Osteocyte (in vitro differentiated cells): ENCODE measurements around the gene TBX19. TPM values are rescaled to one million over a fixed set of nuclear protein-coding genes. Genes with fewer than 3 reads are reported as not detected.

Source experiments
- DNase-seq: peaks from one replicate; pipeline ENCODE4 v3.0.0; 2021; ENCODE audit warnings: mixed read lengths; ENCODE audit not compliant: unreplicated experiment; ENCODE audit errors: extremely low spot score
- H3K27ac Mint-ChIP-seq: one replicate; pipeline ENCODE4 v1.8.0; 2021; ENCODE audit warnings: mild to moderate bottlenecking, mixed read lengths; ENCODE audit not compliant: unreplicated experiment
- H3K27me3 Mint-ChIP-seq: one replicate; pipeline ENCODE4 v1.8.0; 2021; ENCODE audit warnings: mixed read lengths; ENCODE audit not compliant: unreplicated experiment
- H3K36me3 Mint-ChIP-seq: one replicate; pipeline ENCODE4 v1.8.0; 2021; ENCODE audit warnings: mixed read lengths; ENCODE audit not compliant: unreplicated experiment
- H3K4me1 Mint-ChIP-seq: one replicate; pipeline ENCODE4 v1.8.0; 2021; ENCODE audit warnings: mixed read lengths; ENCODE audit not compliant: unreplicated experiment
- H3K4me3 Mint-ChIP-seq: one replicate; pipeline ENCODE4 v1.8.0; 2021; ENCODE audit warnings: mild to moderate bottlenecking, moderate library complexity, mixed read lengths; ENCODE audit not compliant: unreplicated experiment
- H3K9me3 Mint-ChIP-seq: one replicate; pipeline ENCODE4 v1.8.0; 2021; ENCODE audit warnings: mixed read lengths; ENCODE audit not compliant: unreplicated experiment
- total RNA-seq: library from RNA; stranded (reverse); gene quantifications from 2 replicates; pipeline ENCODE4 v1.2.1, GENCODE V29; 2021
- TF ChIP-seq, protein P1 (sequence below): fragments of 200-600 bp; sonication (generic); IDR thresholded peaks from 2 replicates; pipeline ENCODE4 v1.5.0; 2021; ENCODE audit warnings: antibody characterized with exemption, mild to moderate bottlenecking, moderate library complexity

Gene TBX19
- total RNA-seq, 1 donor from 2014 or later: 2.5 TPM

DNA sequence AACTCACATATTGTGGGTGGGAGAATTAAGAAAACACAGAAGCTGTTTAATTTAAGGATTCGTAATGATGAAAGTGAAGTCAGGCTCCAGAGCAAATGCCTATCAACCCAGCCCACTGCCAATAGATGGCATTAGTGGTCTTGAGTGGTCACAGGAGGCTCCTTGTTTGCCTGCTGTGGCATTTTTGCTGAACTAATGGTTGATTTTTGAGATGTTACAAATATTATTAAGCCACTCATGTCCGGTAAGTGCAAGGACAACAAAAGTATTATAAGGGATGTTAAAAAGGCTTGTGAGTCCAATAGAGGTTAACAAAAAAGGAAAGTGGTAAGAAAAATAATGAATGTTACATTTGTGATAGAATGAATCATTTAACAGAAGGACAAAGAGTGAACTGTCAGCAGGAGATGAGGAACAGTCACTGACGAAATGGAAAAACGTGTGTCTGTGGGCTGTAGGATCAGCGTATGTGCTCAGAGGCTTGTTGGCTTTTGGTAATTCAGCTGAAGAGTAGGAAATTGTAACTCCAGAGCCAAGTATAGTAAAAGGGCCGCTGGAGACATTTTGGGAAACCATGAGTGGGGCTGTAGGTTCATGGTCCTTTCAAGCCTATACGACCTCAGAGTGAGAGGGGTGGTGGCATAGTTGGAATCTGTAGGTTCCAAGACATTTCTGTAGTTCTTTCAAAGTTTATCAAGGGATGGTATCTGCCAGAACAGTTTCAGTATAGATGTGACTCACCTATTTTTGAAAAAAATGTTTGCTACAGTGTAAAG is 43.7 kb upstream of the TBX19 start:
- peak overlapping the region; percentile 19 for H3K27ac Mint-ChIP-seq
- no peak overlapping the region for H3K4me3 Mint-ChIP-seq
- no peaks in the 10 kb centered on the region for H3K27me3 Mint-ChIP-seq
- peaks cover 74% of the 10 kb centered on the region for H3K36me3 Mint-ChIP-seq
- TF ChIP-seq, protein P1, sequence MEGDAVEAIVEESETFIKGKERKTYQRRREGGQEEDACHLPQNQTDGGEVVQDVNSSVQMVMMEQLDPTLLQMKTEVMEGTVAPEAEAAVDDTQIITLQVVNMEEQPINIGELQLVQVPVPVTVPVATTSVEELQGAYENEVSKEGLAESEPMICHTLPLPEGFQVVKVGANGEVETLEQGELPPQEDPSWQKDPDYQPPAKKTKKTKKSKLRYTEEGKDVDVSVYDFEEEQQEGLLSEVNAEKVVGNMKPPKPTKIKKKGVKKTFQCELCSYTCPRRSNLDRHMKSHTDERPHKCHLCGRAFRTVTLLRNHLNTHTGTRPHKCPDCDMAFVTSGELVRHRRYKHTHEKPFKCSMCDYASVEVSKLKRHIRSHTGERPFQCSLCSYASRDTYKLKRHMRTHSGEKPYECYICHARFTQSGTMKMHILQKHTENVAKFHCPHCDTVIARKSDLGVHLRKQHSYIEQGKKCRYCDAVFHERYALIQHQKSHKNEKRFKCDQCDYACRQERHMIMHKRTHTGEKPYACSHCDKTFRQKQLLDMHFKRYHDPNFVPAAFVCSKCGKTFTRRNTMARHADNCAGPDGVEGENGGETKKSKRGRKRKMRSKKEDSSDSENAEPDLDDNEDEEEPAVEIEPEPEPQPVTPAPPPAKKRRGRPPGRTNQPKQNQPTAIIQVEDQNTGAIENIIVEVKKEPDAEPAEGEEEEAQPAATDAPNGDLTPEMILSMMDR: no peak
- H3K4me1 Mint-ChIP-seq: peaks cover 26% of the 10 kb centered on the region
- no peak for DNase-seq
- no peaks in the 10 kb centered on the region for H3K9me3 Mint-ChIP-seq

DNA sequence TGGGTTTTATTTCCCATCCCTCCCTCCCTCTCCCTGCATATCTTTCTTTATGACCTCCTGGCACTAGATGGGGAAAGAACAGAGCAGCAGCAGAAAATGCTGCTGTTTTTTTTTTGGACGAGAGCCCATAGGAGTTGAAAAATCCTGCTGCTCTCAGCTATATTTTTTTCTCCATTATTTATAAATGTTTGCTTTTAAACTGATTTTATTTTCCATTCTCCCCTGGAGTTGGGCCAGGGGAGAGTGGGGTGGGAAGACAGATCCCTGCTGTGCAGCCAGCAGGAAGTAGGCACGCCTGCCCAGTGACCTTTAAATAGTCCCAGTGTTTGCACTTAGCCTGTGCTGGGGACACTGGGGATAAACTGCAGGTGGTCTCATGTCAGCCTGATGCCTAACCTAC is 37.5 kb upstream of the TBX19 start:
- DNase-seq: no peak
- TF ChIP-seq, protein P1: no peak
- peak overlapping the region; percentile 94 for H3K27ac Mint-ChIP-seq
- H3K36me3 Mint-ChIP-seq: peaks cover 67% of the 10 kb centered on the region
- H3K9me3 Mint-ChIP-seq: no peaks in the 10 kb centered on the region
- H3K4me1 Mint-ChIP-seq: peaks cover 61% of the 10 kb centered on the region
- peak overlapping the region; percentile 3 for H3K4me3 Mint-ChIP-seq
- H3K27me3 Mint-ChIP-seq: no peaks in the 10 kb centered on the region

DNA sequence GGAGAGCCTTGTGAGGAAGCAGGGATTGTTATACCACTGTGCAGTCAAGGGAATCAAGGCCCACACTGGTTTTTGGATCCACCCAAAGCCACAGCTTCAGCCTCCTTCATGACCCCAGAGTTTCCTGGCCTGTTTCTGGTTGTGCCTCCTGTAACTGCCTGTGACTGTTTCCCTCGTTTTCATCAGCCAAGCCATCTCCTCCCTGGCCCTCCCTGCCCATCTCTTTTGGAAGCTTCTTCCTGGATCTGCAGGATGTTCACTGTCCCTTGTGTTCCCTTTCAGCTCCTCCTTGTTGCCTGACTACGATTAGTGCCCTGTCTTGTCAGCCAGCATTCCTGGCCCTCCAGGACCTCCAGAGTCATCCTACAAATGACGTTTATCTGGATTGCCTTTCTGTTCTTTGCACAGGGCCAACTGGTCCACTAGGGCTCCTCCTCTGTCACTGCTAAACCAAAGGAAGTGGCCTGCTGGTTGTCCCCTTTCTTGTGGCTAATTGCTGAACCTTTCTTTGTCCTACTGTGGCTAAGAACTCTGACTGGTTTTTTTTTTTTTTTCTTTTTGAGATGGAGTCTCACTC is 37.0 kb upstream of the TBX19 start:
- Mint-ChIP-seq H3K27ac (peak overlapping the region; percentile 94), H3K36me3 (peaks cover 70% of the 10 kb centered on the region), H3K9me3 (no peaks in the 10 kb centered on the region), H3K4me3 (peak overlapping the region; percentile 26), H3K4me1 (peaks cover 62% of the 10 kb centered on the region), H3K27me3 (no peaks in the 10 kb centered on the region)
- DNase-seq: no peak
- TF ChIP-seq, protein P1: no peak

DNA sequence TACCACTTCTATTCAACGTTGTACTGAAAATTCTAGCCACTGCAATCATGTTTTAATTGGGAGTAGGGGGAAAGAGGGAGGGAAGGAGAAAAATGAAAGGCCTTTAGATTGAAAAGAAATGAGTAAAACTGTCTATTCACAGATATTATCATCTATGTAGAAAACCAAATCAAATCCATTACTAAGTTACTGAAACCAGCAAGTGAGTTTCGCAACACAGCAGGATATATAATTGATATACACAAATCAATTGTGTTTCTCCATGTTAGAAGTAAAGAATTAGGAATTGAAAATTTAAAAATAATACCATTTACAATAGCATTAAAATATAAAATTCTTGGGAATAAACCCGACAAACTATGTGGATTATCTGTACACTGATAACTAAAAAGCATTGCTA is 35.6 kb upstream of the TBX19 start:
- Mint-ChIP-seq H3K9me3 (no peaks in the 10 kb centered on the region), H3K4me3 (no peak overlapping the region), H3K27me3 (no peaks in the 10 kb centered on the region), H3K36me3 (peaks cover 65% of the 10 kb centered on the region), H3K4me1 (peaks cover 66% of the 10 kb centered on the region), H3K27ac (peak overlapping the region; percentile 94)
- TF ChIP-seq, protein P1: no peak
- no peak for DNase-seq

DNA sequence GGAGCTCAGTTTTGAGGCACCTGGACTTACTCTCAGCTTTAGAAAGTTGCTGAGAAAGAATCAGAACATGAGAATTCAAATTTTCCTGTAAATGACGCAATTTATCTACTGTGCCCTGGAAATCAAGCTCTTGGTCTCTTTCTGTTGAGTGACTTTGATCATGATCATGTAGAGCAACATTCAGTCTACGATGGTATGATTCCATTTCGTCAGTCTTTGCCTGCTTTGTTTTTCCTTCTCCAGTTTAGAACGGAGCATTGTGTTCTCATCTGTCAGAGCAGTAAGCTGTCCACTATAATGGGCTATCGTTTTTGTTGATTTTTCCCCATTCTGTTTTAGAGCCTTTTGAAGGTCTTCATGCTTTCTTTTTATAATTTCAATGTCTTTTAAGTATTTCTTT is 34.2 kb upstream of the TBX19 start:
- Mint-ChIP-seq H3K36me3 (peaks cover 63% of the 10 kb centered on the region), H3K4me1 (peaks cover 72% of the 10 kb centered on the region), H3K4me3 (no peak overlapping the region), H3K27ac (peak overlapping the region; percentile 4), H3K9me3 (no peaks in the 10 kb centered on the region), H3K27me3 (no peaks in the 10 kb centered on the region)
- DNase-seq: no peak
- TF ChIP-seq, protein P1: no peak
